Suppressor macrophage treated with lipopolysaccharide for 4 hours (primary cell): ENCODE results near the gene EYA2.
"Not testable (repeated sequence)": the region's sequence is repeated elsewhere in the genome, so short reads cannot be mapped to it uniquely, and the experiment has no call there.

Experiments used
- DNase-seq: peaks from one replicate; pipeline ENCODE4 v3.0.0-alpha.2; 2020

The EYA2 gene

DNA sequence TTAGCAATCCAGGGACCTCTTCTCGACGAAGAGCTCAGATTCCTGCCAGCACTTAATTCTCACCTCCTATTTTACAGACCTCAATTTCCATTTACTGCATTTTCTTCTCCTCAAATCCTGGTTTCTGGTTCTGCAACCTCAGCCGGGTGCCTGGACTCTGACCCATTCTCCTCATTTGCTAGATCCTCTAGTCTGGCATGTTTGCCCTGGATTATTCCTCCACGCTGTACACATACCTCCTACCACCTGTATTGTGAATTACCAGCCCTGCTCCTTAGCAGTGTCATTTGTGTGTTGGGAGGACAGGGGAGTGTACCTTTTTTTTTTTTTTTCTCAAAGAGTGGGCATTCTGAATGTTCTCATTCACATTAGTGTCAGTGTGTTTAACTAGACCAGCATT lies 257.4 kb downstream of the EYA2 start:
- no peak for DNase-seq

DNA sequence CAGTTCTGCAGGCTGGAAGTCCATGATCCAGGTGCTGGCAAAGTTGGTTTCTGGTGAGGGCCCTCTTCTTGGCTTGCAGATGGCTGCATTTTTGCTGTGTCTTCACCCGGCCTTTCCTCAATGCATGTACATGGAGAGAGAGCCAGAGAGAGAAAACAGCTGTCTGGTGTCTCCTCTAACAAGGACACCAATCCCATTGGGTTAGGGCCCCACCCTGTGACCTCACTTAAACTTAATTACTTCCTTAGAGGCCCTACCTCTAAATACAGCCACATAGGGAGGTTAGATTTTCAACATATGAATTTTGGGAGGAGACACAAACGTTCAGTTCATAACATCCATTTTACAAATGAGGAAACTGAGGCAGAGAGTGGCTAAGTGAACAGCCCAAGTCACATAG lies 259.4 kb downstream of the EYA2 start:
- DNase-seq: no peak

DNA sequence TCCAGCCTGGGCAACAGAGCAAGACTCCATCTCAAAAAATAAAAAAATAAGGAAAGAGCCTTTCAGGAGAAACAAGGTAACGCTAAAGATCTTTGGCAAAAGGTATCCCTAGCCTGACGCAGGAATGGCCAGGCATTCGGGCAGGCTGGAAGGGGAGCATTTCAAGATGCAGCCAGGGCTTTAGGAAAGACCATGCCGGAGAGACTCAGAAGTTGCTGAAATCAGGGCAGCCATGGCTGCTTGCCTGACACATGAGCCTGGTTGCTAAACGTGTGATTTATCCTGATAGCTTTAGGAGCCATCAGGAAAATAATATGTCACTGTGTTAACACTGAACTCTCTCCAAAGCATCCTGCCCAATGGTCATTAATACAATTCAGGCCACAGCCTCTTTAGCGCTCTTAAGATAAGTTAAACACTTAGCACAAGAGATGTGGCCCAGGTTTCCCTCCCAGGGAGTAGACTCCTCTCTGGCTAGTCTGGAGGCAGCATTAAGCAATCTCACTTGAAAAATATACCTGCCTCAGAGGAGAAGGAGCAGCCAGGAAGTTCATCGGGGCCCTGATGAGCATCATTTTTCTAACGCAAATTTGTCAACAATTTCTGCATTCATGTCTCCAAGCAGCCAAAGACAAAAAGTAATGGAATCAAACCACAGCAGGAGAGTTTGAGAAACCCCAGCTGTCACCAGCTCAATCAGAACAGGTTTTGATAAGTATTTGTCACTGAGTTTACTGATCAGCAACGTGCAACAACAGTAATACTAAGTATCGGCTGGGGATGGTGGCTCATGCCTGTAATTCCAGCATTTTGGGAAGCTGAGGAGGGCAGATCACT lies 261.9 kb downstream of the EYA2 start:
- DNase-seq: no peak

DNA sequence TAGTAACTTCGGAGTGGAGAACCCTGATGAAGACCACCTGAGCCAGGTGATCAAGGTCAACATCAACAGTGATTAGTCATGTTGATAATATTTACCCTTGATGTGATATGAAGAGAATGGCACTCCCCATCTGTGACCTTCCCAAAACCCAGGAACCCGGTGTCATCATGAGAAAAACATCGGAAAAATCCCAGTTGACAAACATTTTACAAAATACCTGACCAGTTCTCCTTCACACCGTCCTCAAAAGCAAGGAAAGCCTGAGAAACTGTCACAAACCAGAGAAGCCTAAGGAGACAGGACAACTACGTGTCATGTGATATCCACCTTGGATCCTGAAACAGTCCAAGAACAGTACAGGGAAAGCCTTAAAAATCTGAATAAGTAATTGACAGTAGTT lies 264.5 kb downstream of the EYA2 start:
- DNase-seq: no peak

DNA sequence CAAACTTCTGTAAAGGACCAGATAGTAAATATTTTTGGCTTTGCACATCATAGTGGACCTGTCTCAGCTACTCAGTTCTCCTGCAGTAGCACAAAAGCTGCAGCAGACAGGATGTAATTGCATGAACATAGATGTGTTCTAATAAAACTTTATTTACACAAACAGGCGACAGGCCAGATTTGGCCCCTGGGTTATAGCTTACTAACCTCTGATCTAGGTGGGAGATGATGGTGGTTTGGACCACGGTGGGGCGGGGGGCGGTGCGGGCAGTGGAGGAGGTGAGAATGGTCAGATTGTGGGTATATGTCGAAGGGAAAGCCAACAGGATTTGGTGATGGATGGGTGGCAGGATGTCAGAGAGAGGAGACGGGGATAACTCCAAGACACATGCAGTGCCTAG lies 265.6 kb downstream of the EYA2 start:
- no peak for DNase-seq

DNA sequence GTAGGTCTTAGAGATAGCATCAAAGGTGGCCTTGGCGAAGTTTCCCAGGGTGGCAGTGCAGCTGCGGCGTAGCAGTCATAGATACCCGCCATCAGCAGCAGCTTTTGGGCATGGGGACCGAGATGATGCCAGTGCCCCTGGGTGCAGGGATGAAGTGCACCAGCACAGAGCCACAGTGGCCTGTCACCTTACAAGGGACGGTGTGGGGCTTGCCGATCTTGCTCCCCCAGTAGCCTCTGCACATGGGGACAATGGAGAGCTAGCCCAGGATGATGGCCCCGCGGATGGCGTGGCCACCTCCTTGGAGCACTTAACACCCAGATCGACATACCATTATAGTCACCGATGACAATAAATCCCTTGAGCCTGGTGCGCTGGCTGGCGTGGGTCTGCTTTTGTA lies 266.3 kb downstream of the EYA2 start:
- no peak for DNase-seq

DNA sequence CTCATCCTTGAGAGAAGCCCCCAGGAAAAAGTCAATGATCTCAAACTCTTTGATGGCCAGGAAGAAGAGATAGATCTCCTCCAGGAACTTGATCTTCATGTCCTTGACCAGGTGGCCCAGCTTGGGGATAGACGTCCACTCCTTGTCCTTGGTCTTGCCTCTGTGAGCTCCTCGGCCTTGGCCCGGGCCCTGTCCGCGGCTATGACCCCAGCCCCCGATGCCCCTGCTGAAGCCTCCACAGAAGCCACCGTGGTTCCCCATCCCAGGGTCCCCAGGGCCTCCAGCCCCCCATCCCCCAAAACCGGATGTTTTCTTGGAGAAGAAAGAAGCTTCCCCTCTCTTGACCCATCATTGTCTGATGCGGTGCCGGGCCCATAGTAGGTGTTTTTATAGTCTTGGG lies 266.8 kb downstream of the EYA2 start:
- DNase-seq: no peak

DNA sequence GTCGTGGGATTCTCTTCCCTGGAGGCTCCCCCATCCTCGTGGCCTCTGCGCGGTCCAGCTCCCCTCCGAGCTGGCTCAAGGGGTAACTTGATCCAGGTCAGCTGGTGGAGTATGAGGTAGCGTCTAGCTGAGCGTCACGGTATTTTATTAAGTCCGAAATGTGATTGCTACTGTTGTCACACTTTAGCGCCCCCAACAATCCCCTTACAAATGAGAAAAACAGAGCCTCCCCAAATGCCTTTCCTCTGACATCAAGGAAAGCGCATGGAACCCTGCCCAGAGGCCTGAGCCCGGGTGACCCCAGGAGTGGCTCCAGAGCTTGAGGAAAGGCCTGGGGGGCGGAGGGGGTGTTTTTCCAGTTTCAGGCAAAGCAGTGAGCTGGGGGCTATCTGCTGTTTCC lies 269.5 kb downstream of the EYA2 start:
- DNase-seq: no peak

DNA sequence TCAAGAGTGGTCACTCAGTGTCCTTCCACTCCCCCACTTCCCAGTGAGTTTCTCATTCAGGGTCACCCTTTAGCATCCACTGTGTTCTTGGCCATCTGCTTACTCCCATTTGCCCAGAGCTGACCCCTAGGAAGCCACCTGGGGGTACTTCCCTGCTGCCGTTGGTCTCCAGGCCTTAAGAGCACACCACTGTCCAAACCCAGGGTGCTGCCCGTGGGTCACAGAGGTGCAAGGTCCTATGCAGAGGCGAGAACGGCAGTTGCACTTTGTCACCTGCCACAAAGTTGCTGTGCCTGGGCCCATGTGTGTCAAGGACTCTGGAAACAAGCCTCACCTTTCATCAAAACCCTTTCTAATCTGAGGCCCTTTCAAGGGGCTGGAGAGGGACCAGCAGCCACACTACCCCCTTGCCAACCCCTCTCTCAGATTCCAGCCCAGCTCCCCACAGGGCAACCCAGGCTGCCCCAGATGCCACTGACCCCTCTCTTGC lies 270.8 kb downstream of the EYA2 start:
- no peak for DNase-seq

DNA sequence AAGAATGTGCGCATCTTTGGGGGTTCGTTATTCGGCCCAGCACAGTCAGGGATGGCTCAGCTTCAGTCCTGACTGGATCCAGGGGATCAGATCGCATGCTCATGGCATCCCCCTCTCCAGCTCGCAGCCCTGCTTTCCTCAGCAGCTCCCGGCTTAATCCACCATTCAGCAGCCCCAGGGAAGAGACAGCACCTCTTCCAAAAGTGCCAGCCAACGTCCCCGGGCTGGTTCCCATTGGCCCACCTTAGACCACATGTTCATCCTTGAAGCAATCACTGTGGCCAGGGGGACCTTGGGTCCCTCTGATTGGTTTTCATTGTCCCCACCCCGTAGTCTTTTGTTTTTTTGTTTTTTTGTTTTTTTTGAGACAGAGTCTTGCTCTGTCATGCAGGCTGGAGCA lies 273.2 kb downstream of the EYA2 start:
- no peak for DNase-seq

DNA sequence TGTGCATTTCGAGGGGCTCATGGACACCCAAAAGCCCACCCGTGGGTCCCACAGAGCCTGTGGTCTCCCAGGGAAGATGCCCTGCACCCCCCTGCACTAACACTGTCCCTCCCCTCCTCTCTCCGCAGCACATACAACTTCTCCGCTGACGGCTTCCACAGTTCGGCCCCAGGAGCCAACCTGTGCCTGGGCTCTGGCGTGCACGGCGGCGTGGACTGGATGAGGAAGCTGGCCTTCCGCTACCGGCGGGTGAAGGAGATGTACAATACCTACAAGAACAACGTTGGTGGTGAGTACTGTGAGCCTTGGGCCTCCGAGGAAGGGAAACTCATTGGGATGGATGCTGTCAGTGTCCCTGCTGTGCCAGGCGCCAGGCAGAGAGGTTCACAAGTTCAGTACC lies 277.9 kb downstream of the EYA2 start:
- DNase-seq: no peak

DNA sequence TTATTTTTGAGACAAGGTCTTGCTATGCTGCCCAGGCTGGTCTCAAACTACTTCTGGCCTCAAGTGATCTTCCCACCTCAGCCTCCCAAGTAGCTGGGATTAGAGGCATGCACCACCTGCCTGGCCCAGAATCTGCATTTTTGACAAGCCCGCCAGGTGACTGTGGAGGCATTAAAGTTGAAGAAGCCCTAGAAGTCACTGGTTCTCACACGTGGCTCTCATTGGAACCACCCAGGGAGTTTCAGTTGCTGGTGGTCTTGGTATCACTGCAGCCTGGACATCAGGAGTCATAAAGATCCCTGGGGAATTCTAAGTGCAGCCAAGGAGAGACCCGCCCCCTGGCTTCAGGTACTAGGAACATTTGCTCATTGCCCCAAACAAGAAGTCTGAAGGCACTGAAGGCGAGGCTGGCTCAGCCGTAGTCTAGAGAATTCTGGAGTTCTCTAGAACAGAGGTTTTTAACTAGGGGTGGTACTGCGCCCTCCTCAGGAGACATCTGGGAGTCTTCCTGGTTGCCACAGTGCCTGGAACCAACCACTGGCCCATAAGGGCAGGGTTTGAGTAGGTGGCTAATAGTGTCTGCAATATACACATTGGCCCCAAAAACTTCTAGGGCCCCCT lies 279.1 kb downstream of the EYA2 start:
- DNase-seq: no peak

DNA sequence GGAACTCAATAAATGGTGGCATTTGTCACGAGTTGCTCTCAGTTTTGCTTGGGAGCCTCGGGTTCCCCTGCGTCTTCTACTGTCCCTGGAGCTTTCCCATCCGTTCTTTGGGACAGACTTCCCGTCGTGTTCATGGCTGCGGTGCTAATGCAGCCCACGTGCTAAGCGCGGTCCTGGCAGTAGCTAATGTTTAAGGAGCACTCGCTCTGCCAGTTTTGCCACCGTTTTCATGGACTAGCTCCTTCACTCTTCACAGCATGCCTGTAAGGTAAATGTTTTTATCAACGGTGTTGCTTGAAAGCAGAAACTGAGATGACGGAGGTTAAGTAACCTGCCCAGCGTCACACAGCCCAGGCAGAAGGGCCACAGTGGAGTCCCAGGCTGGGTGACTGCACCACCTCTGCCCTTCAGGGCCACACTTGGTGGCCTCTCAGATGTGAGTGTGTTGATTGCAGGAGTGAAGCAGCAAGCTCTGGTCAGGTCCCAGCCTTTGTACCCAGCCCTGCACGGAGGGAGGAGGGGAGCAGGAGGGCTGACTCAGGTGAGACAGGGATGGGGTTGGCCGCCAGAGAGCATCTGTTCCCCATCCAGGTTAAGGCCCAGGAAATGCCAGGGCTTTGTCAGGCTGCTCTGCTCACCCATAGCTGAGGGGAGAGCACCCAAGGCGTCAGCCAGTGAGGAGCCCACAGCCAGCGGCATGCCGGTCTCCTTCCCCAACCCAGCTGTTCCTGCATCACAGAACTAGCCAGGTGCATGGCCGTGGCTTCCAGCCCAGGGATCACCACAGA lies 280.0 kb downstream of the EYA2 start:
- DNase-seq: no peak

DNA sequence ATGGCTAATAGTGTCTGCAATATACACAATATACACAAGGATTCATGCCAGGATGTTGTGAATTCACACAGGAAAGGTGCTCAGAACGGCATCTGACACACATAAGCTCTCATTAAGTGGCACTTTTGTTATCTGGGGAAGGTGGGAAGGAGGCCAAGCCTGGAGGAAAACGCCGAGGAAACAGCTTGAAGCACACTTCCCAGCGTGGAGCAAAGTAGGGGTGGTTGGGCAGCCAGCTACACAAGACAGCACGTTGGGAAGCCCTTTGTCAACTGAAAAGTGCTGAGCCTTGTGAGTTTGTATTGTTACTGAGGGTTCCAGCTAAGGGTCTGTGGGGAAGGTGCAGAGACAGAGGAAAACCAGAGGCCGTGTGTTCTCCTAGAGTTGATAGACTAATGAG lies 280.9 kb downstream of the EYA2 start:
- DNase-seq: no peak

DNA sequence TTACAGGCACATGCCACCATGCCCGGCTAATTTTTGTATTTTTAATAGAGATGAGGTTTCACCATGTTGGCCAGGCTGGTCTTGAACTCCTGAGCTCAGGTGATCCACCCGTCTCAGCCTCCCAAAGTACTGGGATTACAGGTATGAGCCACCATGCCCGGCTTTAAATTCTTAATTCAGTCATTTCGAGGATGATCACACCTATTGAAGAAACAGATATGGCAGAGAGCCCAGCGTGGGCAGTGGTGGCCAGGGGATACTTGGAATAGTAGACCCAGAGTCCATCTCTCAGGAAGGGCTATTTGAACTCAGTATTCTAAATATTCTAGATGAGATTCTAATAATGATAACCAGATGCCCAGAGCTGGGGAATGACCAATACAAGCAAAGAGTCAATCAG lies 281.6 kb downstream of the EYA2 start:
- not testable (repeated sequence) for DNase-seq

DNA sequence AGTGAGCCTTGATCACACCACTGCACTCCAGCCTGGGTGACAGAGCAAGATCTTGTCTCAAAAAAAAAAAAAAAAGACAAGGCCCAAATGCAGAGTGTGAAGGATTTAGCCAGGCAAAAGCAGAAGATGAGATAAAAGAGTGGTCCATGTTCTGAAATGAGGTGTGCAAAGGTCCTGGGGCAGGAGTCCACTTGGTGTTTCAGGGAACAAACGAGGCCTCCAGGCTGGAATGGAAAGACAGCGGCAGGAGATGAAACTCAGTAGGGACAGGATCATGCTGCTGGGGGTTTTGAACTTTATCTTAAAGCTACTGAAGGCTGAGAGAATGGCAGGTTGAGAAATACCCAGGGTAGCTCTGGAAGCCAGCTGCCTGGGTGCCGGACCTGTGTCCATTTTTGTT lies 283.6 kb downstream of the EYA2 start:
- no peak for DNase-seq

DNA sequence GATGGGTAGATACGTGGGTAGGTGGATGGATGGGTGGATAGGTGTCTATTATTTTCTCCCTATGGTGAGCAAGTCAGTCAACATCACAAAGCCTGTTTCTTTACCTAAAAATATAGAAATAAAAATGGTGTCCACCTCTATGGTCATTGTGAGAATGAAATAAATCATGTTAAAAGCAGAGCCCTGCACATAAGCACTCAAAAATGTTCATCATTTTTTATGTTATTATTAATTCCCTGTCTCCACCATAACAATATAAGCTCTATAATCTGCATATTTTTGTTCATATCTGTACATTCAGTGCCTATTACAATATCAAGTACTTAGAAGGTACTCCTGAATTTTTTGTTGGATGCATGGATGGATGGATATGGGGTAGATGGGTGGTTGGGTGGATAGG lies 284.2 kb downstream of the EYA2 start:
- no peak for DNase-seq

DNA sequence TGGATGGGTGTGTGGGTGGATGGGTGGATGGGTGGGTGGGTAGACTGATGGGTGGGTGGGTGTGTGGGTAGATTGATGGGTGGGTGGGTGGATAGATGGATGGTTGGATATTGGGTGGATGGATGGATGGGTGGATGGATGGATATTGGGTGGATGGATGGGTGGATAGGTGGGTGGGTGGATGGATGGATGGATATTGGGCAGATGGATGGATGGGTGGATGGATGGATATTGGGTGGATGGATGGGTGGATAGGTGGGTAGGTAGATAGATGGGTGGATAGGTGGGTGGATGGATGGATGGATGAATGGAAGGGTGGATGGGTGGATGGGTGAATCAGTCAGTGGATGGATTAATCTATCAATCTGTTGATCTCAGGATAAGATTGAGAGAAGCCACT lies 284.6 kb downstream of the EYA2 start:
- no peak for DNase-seq

DNA sequence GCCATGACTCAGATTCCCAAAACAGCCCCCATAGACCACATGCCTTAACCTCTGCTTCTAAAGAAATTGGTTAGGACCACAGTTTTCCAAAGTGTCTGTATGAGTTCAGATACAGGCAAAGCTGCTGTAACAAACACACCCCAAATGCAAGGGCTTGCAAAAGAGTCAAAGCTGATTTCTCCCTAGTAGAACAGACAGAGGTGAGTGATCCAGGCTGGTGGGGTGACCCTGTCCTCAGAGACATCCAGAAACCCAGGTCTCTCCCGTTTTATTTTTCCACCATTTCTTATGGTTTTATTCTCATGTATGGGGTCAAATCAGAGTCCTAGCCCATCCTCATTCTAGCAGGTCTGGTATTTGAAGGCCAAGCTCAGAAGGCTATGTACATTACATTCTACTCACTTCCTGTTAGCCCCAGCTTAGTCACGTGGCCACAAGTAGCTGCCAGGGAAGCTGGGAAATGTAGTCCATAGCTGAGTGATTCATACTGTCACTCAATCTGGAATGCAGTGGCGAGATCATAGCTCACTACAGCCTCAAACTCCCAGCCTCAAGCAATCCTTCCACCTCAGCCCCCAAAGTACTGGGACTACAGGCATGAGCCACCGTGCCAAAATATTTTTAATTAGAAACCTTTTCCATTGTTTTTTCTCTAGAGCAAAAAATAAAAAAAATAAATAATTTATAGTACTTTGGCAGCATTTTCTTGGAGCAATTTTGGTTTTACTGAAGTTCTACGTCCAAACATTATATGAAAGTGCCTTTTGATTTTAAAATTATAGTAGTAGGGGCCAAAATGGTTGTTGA lies 286.6 kb downstream of the EYA2 start:
- peak; percentile 76 for DNase-seq

DNA sequence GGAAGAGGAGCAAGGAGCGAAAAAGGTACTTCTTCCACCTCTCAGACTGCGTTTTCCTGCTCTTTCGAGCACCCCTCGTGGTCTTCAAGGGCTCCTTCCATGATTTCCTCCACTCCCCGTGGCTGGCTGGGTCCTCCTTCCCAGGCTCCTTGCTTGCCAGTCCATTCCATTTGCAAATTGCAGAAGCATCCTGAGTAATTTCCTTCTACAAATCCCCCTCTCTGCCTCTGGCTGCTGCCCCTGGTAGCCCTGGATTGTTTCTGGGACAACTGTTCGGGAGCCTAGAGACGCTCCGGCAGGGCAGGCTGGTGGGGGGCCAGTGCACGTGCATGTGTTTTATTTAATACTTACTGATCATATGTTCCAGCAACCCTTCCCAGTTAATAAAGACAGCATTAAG lies 288.7 kb downstream of the EYA2 start:
- DNase-seq: no peak

DNA sequence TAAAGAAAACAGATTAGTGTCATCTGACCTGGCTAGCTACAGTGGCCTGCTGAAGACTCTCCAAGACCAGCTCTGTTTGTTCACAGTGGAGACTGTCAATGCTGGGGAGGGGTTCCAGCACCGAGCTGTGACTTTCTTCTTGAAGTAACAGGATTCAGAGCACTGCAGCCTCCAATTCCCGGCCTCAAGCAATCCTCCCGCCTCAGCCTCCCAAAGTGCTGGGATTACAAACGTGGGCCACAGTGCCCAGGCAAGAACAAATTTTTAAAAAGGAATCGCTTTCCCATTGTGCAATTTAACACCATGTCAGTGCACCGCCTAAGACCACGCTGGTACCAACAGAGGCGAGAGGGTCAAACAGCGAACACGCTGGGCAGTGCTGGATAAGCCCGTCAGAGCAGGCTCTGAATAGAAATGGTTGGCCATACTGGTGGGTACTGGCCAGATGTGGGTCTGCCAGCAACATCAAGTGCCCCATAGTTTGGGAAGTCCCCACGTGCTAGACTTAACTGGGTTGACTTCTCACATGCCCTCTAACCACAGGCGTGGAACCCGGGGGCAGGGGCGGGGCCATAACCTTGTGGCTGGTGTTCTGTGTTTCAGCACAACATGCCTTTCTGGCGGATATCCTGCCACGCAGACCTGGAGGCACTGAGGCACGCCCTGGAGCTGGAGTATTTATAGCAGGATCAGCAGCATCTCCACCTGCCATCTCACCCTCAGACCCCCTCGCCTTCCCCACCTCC lies 293.0 kb downstream of the EYA2 start:
- DNase-seq: no peak

DNA sequence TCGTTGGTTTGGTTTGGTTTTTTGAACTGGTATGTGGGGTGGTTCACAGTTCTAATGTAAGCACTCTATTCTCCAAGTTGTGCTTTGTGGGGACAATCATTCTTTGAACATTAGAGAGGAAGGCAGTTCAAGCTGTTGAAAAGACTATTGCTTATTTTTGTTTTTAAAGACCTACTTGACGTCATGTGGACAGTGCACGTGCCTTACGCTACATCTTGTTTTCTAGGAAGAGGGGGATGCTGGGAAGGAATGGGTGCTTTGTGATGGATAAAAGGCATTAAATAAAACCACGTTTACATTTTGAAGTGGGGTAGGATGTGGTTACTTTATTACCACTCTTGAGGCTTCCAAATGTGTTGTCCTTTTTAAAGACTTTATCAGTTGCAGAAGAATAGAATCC lies 293.9 kb downstream of the EYA2 start:
- no peak for DNase-seq
